ENCODE data around the gene ADAM17.
"Not testable (repeated sequence)": the region's sequence is repeated elsewhere in the genome, so short reads cannot be mapped to it uniquely, and the experiment has no call there.

ADAM17 gene

DNA sequence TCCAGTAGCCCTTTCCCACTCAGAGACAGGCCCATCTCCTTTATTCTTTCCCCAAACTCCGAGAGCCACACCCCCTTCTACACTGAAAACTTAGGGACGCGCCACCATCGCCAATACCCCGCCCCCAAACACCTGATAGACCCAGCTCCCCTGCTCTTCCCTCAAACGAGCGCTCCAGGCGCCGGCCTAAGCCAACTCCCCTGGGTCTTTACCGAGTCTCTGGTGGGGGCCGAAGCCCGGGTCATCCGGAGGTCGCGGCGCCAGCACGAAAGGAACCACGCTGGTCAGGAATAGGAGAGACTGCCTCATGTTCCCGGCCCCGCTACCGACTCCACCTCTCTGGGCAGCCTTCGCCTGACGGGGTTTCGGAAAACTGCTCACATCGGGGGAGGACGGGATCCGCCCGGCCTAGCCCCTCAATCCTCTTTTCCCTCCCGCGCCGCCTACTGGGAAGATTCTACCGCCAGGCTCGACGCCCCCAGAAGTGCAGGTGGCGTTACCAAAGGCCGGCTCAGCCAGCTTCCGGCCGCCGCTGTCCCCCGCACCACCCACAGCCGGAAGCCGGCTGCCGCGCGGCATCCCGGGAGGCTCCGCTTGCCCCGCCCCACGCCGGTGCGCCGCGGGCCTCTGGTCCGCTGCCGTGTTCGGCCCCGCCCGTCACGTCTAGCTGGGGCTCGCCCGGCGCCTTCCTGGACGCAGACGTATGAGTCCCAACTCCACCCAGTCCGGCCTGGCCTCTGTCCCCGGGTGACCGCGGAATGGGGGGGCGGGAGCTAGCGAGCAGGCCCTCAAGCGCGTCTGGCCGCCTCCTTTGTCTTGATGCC, at the start of gene ADAM17:
Gene ADAM17, minus strand, starts transcription at position 534 of the 824 bp plus-strand sequence. Its CDS starts 225 bp downstream, at position 309.
- peak; percentile 64 for DNase-seq (ENCODE audit: low read depth)

GRCh38 chr2:9602412-9602811, 46.8 kb upstream of the ADAM17 start:
- DNase-seq (ENCODE audit: low read depth) = no peak

DNA sequence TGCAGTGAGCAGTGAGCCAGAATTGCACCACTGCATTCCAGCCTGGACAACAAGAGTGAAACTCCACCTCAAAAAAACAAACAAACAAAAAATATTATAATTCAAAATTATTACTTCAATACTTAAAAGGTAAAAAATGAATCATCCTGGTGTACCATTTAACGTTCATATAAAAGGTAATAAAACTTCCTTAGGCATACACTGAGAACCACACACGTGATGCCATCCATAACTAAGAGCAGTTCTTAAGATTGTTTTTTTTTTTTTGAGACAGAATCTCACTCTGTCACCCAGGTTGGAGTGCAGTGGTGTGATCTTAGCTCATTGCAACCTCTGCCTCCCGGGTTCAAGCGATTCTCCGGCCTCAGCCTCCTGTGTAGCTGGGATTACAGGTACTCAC, 45.8 kb upstream of the ADAM17 start:
- no peak for DNase-seq (ENCODE audit: low read depth)

GRCh38 chr2:9599430-9599829, 43.8 kb upstream of the ADAM17 start:
- DNase-seq (ENCODE audit: low read depth) = no peak

- no peak for DNase-seq (ENCODE audit: low read depth)
Observed at GRCh38 chr2:9596621-9597311, 41.1 kb upstream of the ADAM17 start.

DNA sequence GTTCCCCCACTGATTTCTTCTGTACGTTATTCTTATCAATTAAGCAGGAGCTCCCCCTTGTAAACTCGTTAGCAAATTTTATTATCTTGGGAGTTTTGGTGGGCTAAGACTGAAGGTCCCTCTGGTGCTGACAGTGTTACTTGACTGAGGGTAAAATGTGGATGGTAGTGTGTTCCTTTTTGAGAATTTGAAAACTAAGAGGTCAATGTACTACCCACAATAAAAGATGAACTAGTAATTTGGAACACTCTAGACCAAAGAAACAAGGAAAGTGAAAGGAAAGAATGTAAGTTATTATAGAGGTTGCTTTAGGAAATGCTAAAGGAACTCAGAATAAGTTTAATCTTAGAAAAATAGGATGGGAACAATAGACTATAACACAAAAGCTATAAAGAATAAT, 40.1 kb upstream of the ADAM17 start:
- DNase-seq (ENCODE audit: low read depth) = no peak

- DNase-seq (ENCODE audit: low read depth) = not testable (repeated sequence)
Observed at GRCh38 chr2:9595256-9595655, 39.6 kb upstream of the ADAM17 start.

DNA sequence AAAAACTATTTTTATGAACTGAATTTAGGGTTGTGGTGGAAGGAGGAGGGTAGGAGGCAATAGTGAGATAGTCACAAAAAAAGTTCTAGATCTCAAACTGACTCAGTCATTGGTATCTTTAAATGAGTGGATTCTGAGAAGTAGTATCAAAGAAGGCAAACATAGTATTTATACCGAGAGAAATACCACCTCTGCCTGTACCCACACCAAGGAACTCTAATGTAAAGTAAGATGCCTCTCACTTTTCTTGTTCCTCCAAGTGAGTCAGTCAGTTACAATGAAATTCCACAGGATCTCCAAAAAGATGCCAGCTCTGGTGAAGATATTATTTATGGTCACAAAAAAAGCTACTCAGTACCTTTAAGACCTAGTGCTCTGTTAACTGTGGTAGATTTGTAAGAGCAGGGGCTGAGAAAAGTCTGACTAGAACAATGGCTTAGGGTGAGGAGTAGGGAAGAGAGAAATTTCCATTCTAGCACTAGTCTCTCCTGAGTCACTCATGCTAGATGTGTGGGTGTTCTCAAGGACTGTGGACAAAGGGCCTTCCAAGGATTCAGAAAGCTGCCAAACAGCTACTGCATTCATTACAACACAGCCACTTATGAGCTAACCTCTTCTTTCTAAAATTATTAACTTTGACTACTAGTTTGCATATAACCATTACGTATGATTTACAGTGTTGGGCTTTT, 38.9 kb upstream of the ADAM17 start:
- DNase-seq (ENCODE audit: low read depth) = no peak

GRCh38 chr2:9593925-9594324, 38.3 kb upstream of the ADAM17 start:
- DNase-seq (ENCODE audit: low read depth) = no peak

- DNase-seq (ENCODE audit: low read depth) = no peak
Observed at GRCh38 chr2:9592699-9593098, 37.1 kb upstream of the ADAM17 start.

DNA sequence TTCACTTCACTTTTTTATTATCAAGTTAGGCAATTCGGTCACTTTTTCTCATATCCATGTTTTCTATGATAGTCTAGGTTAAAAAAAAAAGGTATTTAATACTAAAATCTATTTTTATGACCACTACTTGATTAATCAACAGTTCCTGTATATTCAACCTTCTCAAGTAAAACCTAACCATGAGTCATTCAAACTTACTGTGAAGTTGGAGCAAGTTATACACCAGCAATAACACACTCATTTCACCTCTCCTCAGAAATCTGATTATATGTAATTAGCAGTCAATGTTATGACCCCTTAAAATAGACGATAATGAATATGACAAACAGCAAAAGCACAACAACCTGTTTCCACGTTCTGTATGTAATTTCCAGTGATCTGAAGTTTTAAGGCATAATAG, 35.0 kb upstream of the ADAM17 start:
- DNase-seq (ENCODE audit: low read depth) = no peak

GRCh38 chr2:9586465-9586864, 30.8 kb upstream of the ADAM17 start:
- no peak for DNase-seq (ENCODE audit: low read depth)

DNA sequence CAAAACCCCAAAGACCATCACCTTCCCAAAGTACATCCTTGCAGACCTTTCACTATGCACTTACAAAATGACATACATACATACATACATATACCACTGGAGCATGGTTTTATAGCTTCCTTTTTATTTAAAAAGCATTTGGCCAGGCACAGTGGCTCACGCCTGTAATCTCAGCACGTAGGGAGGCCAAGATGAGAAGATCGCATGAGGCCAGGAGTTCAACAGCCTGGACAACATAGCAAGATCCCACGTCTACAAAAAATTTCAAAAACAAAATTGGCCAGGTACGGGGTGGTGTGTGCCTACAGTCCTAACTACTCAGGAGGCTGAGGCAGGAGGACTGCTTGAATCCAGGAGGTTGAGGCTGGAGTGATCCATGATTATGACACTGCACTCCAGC, 29.9 kb upstream of the ADAM17 start:
- DNase-seq (ENCODE audit: low read depth) = no peak

GRCh38 chr2:9584902-9585301, 29.3 kb upstream of the ADAM17 start:
- not testable (repeated sequence) for DNase-seq (ENCODE audit: low read depth)

DNA sequence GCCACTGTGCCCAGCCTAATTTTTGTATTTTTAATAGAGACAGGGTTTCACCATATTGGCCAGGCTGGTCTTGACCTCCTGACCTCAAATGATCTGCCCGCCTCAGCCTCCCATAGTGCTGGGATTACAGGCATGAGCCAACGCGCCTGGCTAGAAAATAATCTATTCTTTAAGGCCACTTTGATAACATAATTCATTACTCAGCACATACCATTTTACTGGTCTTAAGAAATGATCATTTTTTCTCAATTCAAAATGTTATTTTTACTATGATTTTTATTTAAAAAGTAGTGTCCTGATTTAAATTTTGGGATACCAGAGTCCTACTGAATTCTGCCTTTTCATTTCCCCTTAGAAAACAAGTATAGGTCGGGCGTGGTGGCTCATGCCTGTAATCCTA, 27.0 kb upstream of the ADAM17 start:
- DNase-seq (ENCODE audit: low read depth) = no peak

DNA sequence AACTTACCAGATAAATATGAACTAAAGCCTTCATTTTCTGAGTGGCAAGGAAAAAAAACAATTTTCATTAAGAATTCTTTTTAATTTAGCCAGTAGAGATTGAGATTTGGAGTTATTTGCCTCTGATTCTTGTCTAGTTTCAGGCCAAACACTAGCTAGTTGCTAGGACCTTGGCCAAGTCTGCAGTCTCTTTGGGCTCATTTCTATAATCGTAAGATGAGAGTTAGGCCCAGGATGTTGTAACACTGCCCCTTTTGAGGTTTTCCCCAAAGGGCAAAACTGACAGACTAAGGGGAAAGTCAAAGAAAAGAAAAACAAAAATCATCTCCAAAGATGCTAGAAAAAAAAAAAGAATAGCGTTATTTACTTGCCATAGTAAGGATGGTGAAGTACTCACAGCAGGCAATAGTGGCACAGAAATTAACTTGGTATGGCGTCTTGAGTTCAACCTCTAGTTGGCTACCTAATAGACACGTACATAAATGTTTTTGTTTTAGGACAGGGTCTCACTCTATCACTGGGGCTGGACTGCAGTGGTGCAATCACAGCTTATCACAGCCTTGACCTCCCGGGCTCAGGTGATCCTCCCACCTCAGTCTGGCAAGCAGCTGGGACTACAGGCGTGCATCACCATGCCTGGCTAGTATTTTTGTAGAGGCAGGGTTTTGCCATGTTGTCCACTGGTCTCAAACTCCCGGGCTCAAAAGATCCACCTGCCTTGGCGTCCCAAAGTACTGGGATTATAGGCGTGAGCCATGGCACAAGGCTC, 23.0 kb upstream of the ADAM17 start:
- DNase-seq (ENCODE audit: low read depth) = no peak

DNA sequence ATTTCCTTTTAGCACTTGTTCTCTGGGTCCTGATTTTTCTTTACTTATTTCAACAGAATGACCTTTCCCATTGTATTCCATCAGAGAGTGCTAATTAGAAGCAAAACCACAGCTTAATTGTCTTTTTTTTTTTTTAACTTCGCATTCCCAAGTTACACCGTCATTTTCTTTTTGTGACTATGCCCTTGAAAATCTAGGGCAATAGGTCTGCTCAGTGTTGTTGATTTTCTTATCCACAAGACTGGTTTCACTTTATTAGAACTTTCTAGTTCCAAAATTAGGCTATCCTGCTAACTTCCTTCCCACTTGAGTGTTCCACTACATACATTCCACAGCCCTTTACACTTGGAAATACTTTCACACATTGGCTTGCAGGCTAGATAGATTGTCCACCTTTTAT, 18.7 kb upstream of the ADAM17 start:
- no peak for DNase-seq (ENCODE audit: low read depth)

GRCh38 chr2:9573840-9574239, 18.2 kb upstream of the ADAM17 start:
- no peak for DNase-seq (ENCODE audit: low read depth)

GRCh38 chr2:9573013-9573720, 17.5 kb upstream of the ADAM17 start:
- no peak for DNase-seq (ENCODE audit: low read depth)

GRCh38 chr2:9570182-9571060, 14.8 kb upstream of the ADAM17 start:
- DNase-seq (ENCODE audit: low read depth) = no peak
